Natural killer cell (primary cell): ENCODE data around the gene INSRR. TPM values are rescaled to one million over a fixed set of nuclear protein-coding genes. Genes with fewer than 3 reads are reported as not detected.

Source experiments
- ATAC-seq, 3 donors: fragments of 150-1000 bp in 2 of 3; fragments of 200-7000 bp in 1 of 3; cut with Tn5 transposase; 1 replicate in 1 of 3; 2 replicates in 2 of 3; pipeline ENCODE4 v1.10.0; 2021; ENCODE audit warnings: mild to moderate bottlenecking in 2 of 3, moderate library complexity in 2 of 3
- DNase-seq, 2 donors: peaks; one replicate each; pipeline versions ENCODE4 v3.0.0 to v3.0.0-alpha.2; 2013 to 2021; ENCODE audit warnings: mixed read lengths in 1 of 2
- H3K27ac ChIP-seq: one replicate; pipeline ENCODE4 v1.5.1; 2013; ENCODE audit warnings: mild to moderate bottlenecking, low read length
- H3K27me3 ChIP-seq: one replicate; pipeline ENCODE4 v1.6.1; 2013; ENCODE audit warnings: low read length; ENCODE audit not compliant: control insufficient read depth, insufficient read depth
- H3K36me3 ChIP-seq: one replicate; pipeline ENCODE4 v1.6.1; 2013; ENCODE audit warnings: low read length; ENCODE audit not compliant: control insufficient read depth, insufficient read depth
- H3K4me1 ChIP-seq: one replicate; pipeline ENCODE4 v1.6.1; 2013; ENCODE audit warnings: low read length; ENCODE audit not compliant: control insufficient read depth, insufficient read depth
- H3K4me3 ChIP-seq: one replicate; pipeline ENCODE4 v1.5.1; 2013; ENCODE audit warnings: low read length
- H3K9me3 ChIP-seq: one replicate; pipeline ENCODE4 v1.6.1; 2013; ENCODE audit warnings: low read length; ENCODE audit not compliant: control insufficient read depth, insufficient read depth
- H3K27ac Mint-ChIP-seq, 2 donors: one replicate each; pipeline ENCODE4 v1.8.0; 2022; ENCODE audit warnings: mild to moderate bottlenecking in 2 of 2, mixed read lengths in 2 of 2, moderate library complexity in 1 of 2
- H3K27me3 Mint-ChIP-seq, 2 donors: one replicate each; pipeline ENCODE4 v1.8.0; 2022; ENCODE audit warnings: low read depth in 2 of 2, mixed read lengths in 2 of 2
- H3K36me3 Mint-ChIP-seq: one replicate; pipeline ENCODE4 v1.8.0; 2022; ENCODE audit warnings: mixed read lengths
- H3K4me1 Mint-ChIP-seq, 2 donors: one replicate each; pipeline ENCODE4 v1.8.0; 2022; ENCODE audit warnings: mixed read lengths in 2 of 2
- H3K4me3 Mint-ChIP-seq: one replicate; pipeline ENCODE4 v1.8.0; 2022; ENCODE audit warnings: mild to moderate bottlenecking, moderate library complexity, mixed read lengths
- H3K9me3 Mint-ChIP-seq, 2 donors: one replicate each; pipeline ENCODE4 v1.8.0; 2022; ENCODE audit warnings: mixed read lengths in 2 of 2
- WGBS: methylation state at CpG from one replicate; pipeline ENCODE4 v1.1.7; 2013; ENCODE audit warnings: missing lambda C conversion rate; ENCODE audit not compliant: insufficient coverage; 5-methylcytosine and 5-hydroxymethylcytosine counted together
- intact Hi-C: fragments of 100-400 bp; cut with micrococcal nuclease; formaldehyde crosslinking; loops from one replicate; pipeline ENCODE4 v1.14.2; 2022
- total RNA-seq, 4 donors: library from RNA; stranded (reverse); fragments of 120-200 nt in 1 of 4; gene quantifications; one replicate each; pipeline versions ENCODE4 v1.2.3 to v1.2.4, GENCODE V29; 2013 to 2022
- TF ChIP-seq, protein P1 (sequence below): fragments of 200-600 bp; IDR thresholded peaks from one replicate; pipeline ENCODE4 v1.8.0; 2022; ENCODE audit warnings: antibody characterized with exemption

INSRR gene
- total RNA-seq, 3 donors from 2014 or later (not counting 1 experiment from before 2014, with no cell fraction given) = 0.10 to 0.18 (median 0.14) TPM

DNA sequence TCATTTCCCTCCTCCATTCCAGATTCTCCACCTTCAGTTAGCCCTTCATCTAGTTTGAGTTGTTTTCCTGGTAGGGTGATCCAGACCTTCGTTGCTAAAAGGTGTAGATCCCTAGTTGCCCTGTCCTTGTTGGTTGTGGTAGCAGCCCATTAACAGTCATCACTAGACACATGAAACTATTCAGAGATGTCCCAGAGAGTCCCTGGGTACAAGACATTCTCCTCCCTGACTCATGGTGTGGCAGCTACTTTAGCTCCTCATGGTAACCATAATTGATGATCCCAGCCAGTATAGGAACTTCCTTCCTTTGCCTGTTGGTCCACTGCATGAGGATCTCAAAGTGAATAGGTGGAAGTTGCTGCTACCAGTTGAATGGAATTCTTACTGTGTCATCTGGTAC, 36.2 kb downstream of the INSRR start:
- Mint-ChIP-seq H3K36me3 (no peaks in the 10 kb centered on the region), H3K4me1 (peaks cover 16 to 34% of the 10 kb centered on the region in 2 donors), H3K27ac (peak overlapping the region in 1 of 2 donors; percentile 68), H3K4me3 (no peak overlapping the region), H3K27me3 (no peaks in the 10 kb centered on the region), H3K9me3 (no peaks in the 10 kb centered on the region)
- H3K27me3 ChIP-seq = no peaks in the 10 kb centered on the region
- TF ChIP-seq, protein P1, sequence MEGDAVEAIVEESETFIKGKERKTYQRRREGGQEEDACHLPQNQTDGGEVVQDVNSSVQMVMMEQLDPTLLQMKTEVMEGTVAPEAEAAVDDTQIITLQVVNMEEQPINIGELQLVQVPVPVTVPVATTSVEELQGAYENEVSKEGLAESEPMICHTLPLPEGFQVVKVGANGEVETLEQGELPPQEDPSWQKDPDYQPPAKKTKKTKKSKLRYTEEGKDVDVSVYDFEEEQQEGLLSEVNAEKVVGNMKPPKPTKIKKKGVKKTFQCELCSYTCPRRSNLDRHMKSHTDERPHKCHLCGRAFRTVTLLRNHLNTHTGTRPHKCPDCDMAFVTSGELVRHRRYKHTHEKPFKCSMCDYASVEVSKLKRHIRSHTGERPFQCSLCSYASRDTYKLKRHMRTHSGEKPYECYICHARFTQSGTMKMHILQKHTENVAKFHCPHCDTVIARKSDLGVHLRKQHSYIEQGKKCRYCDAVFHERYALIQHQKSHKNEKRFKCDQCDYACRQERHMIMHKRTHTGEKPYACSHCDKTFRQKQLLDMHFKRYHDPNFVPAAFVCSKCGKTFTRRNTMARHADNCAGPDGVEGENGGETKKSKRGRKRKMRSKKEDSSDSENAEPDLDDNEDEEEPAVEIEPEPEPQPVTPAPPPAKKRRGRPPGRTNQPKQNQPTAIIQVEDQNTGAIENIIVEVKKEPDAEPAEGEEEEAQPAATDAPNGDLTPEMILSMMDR = no peak
- intact Hi-C loops = no loop called here
- WGBS = 100% methylated on average over 1 of the region's 1 CpG
- H3K9me3 ChIP-seq = no peaks in the 10 kb centered on the region
- no peak overlapping the region for H3K27ac ChIP-seq
- DNase-seq (no peak), ATAC-seq (peak in 1 of 3 donors; percentile 9)
- H3K4me3 ChIP-seq = no peak overlapping the region
- peaks cover 4% of the 10 kb centered on the region for H3K4me1 ChIP-seq
- H3K36me3 ChIP-seq = no peaks in the 10 kb centered on the region

DNA sequence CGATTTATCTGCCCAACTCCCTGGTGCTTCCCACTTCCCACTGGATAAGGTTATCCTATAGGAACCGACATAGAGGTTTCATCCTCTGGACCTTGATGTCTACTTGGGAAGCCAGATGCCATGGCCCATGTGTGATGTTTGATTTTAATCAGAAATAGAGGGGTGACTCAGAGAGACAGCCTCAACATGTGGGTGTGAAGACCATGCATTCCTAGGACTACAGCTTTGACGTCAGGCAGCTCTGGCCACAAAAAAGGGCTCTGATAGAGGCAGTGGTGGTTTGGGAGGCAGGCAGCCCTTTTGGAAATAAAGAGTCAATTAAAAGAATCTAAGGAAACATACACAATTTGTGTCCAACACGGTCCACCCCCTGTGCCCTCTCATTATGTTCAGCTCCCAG, 37.1 kb downstream of the INSRR start:
- Mint-ChIP-seq H3K9me3 (no peaks in the 10 kb centered on the region), H3K4me1 (peaks cover 21 to 40% of the 10 kb centered on the region in 2 donors), H3K27me3 (no peaks in the 10 kb centered on the region), H3K4me3 (no peak overlapping the region), H3K27ac (peak overlapping the region in 1 of 2 donors; percentile 68), H3K36me3 (no peaks in the 10 kb centered on the region)
- Histone ChIP-seq H3K9me3 (no peaks in the 10 kb centered on the region), H3K27ac (no peak overlapping the region), H3K36me3 (no peaks in the 10 kb centered on the region), H3K4me3 (no peak overlapping the region), H3K27me3 (no peaks in the 10 kb centered on the region), H3K4me1 (peaks cover 12% of the 10 kb centered on the region)
- WGBS = 71% methylated on average over 4 of the region's 4 CpGs
- intact Hi-C loops = no loop called here
- DNase-seq (no peak), ATAC-seq (peak in 2 of 3 donors; percentile 42 to 52)
- TF ChIP-seq, protein P1 = no peak

DNA sequence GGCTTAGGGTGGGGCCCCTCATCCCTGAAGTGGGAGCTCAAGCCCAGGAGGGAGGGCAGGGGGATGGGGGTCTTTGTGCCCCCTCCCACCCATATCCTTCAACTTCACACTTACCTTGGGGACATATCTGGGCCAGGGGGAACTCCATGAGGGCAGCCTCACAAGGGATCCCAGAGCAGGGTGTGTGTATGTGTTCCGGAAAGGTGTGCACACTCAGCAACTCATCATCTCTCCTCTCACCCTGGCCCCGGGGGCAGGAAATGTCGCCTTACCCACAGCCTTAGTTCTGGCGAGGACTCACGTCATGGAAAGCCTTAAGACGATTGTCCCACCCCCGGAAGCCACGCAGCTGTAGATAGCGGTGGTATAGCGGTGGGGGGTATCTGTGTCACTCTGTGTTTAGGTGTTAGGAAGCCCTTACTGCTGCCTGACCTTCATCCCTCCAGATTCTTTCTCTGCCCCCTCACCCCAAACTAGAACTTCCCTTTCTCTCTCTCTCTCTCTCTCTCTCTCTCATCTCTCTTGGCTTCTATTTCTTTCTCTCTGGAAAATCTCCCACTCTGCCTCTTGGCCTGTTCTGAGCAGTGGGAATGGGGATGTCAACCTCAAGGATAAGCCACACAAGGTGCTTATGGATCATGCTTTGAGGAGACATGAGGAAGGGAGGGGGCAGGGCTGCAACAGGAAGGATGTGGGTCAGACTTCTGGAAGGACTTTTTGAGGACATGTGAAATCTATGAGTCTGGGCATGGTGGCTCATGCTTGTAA, 42.2 kb downstream of the INSRR start, which contains the start of gene SH2D2A:
Gene SH2D2A, minus strand, starts transcription at position 288 of the 768 bp plus-strand sequence. Its CDS starts 140 bp downstream, at position 148.
- Mint-ChIP-seq H3K9me3 (no peaks in the 10 kb centered on the region), H3K27me3 (no peaks in the 10 kb centered on the region), H3K4me1 (peaks cover 67 to 79% of the 10 kb centered on the region in 2 donors), H3K36me3 (peaks cover 12% of the 10 kb centered on the region), H3K27ac (peak within 1 kb of the TSS; percentile 98), H3K4me3 (peak within 1 kb of the TSS; percentile 96)
- H3K27ac ChIP-seq = peak within 1 kb of the TSS; percentile 99
- peaks cover 61% of the 10 kb centered on the region for H3K4me1 ChIP-seq
- 0% methylated on average over 7 of the region's 10 CpGs for WGBS
- DNase-seq = peak; percentile 94 to 100
- peaks cover 15% of the 10 kb centered on the region for H3K36me3 ChIP-seq
- peak within 1 kb of the TSS; percentile 76 for H3K4me3 ChIP-seq
- no peaks in the 10 kb centered on the region for H3K27me3 ChIP-seq
- peak; percentile 77 to 92 (median 84) for ATAC-seq
- H3K9me3 ChIP-seq = no peaks in the 10 kb centered on the region
- TF ChIP-seq, protein P1 = no peak
- intact Hi-C loops = loop anchor here (1.0 to 2.0 kb wide), 4 partner anchors 22 to 156 kb away; partner anchors contain the start of genes INSRR and PRCC
